ENCODE results near the gene GFI1B.

The GFI1B gene

GRCh38 chr9:133008406-133008805 is 29.9 kb downstream of the GFI1B start:
- no peak overlapping the region for H3K27ac ChIP-seq
- TF ChIP-seq CTCF (conservative IDR thresholded peaks at IDR 0.05) (no peak), ZFX (IDR thresholded peaks at IDR 0.05) (no peak)

- no peak for TF ChIP-seq ZFX (IDR thresholded peaks at IDR 0.05)
- TF ChIP-seq CTCF (conservative IDR thresholded peaks at IDR 0.05), result no peak
- no peak overlapping the region for H3K27ac ChIP-seq
Observed at GRCh38 chr9:133008824-133009223, 30.3 kb downstream of the GFI1B start.

GRCh38 chr9:133009906-133010582 is 31.6 kb downstream of the GFI1B start:
- TF ChIP-seq CTCF (conservative IDR thresholded peaks at IDR 0.05), result no peak
- H3K27ac ChIP-seq, result no peak overlapping the region

GRCh38 chr9:133014696-133015095 is 36.2 kb downstream of the GFI1B start:
- TF ChIP-seq CTCF (conservative IDR thresholded peaks at IDR 0.05) (no peak), ZFX (IDR thresholded peaks at IDR 0.05) (no peak)
- no peak overlapping the region for H3K27ac ChIP-seq

GRCh38 chr9:133023117-133023890 is 44.8 kb downstream of the GFI1B start:
- TF ChIP-seq ZFX (IDR thresholded peaks at IDR 0.05) (no peak), CTCF (conservative IDR thresholded peaks at IDR 0.05) (no peak)
- H3K27ac ChIP-seq, result no peak overlapping the region

GRCh38 chr9:133026426-133026825 is 47.9 kb downstream of the GFI1B start:
- H3K27ac ChIP-seq, result no peak overlapping the region
- TF ChIP-seq CTCF (conservative IDR thresholded peaks at IDR 0.05) (no peak), ZFX (IDR thresholded peaks at IDR 0.05) (no peak)

GRCh38 chr9:133027134-133027533 is 48.6 kb downstream of the GFI1B start:
- no peak for TF ChIP-seq CTCF (conservative IDR thresholded peaks at IDR 0.05)
- TF ChIP-seq ZFX (IDR thresholded peaks at IDR 0.05), result no peak

More at GRCh38 chr9:133027134-133027533, 48.6 kb downstream of the GFI1B start:
- no peak overlapping the region for H3K27ac ChIP-seq
